HepG2 (cell line): ENCODE data around the gene ATRAID. TPM values are rescaled to one million over a fixed set of nuclear protein-coding genes. Genes with fewer than 3 reads are reported as not detected.

ENCODE experiments used
- BRD4 ChIP-seq: sonication (generic); formaldehyde crosslinking; IDR thresholded peaks from 2 replicates; pipeline ENCODE4 v1.4.0; 2020; ENCODE audit warnings: missing genetic modification reagents
- CENPX ChIP-seq: sonication (generic); formaldehyde crosslinking; IDR thresholded peaks from 2 replicates; pipeline ENCODE4 v1.9.0; 2021; ENCODE audit warnings: mild to moderate bottlenecking, missing genetic modification reagents, moderate library complexity
- DMAP1 ChIP-seq: IDR thresholded peaks from 2 replicates; pipeline ENCODE4 v1.6.1; 2016
- ELF1 ChIP-seq: sonication (generic); formaldehyde crosslinking; IDR thresholded peaks from 2 replicates; pipeline ENCODE4 v1.4.0; 2020; ENCODE audit warnings: missing genetic modification reagents
- JDP2 ChIP-seq: sonication (generic); formaldehyde crosslinking; IDR thresholded peaks from 2 replicates; pipeline ENCODE4 v1.8.1; 2022; ENCODE audit warnings: missing genetic modification reagents, borderline replicate concordance
- KLF12 ChIP-seq: sonication (generic); formaldehyde crosslinking; IDR thresholded peaks from 2 replicates; pipeline ENCODE4 v1.4.0; 2020; ENCODE audit warnings: missing genetic modification reagents, borderline replicate concordance
- NR2F1 ChIP-seq, 2 experiments: fragments of 450-650 bp in 1 of 2; formaldehyde crosslinking in 1 of 2; IDR thresholded peaks; 2 replicates each; pipeline versions ENCODE4 v1.5.0 to v1.6.1; 2016 to 2020; ENCODE audit warnings: mild to moderate bottlenecking in 1 of 2, missing compliant biosample characterization in 1 of 2, missing genetic modification reagents in 1 of 2, moderate library complexity in 1 of 2
- PCBP1 ChIP-seq: fragments of 200-400 bp; formaldehyde crosslinking; IDR thresholded peaks from 2 replicates; pipeline ENCODE4 v1.6.1; 2017; ENCODE audit warnings: mild to moderate bottlenecking, low read depth, low read length, borderline replicate concordance
- POLR2G ChIP-seq: fragments of 200-400 bp; formaldehyde crosslinking; IDR thresholded peaks from 2 replicates; pipeline ENCODE4 v1.6.1; 2018; ENCODE audit warnings: mild to moderate bottlenecking, low read depth, low read length, moderate library complexity
- PRPF4 ChIP-seq: fragments of 200-400 bp; formaldehyde crosslinking; IDR thresholded peaks from 2 replicates; pipeline ENCODE4 v1.6.1; 2016; ENCODE audit warnings: low read length, low read depth; ENCODE audit not compliant: poor library complexity, severe bottlenecking
- SMC3 ChIP-seq: IDR thresholded peaks from 2 replicates; pipeline ENCODE4 v1.6.1; 2011; ENCODE audit warnings: low read length, improper control_type of control experiment
- SMYD3 ChIP-seq: sonication (generic); formaldehyde crosslinking; IDR thresholded peaks from 2 replicates; pipeline ENCODE4 v1.8.1; 2023; ENCODE audit warnings: mild to moderate bottlenecking, missing genetic modification reagents
- SNRNP70 ChIP-seq: fragments of 200-400 bp; formaldehyde crosslinking; IDR thresholded peaks from 2 replicates; pipeline ENCODE4 v1.6.1; 2017; ENCODE audit warnings: mild to moderate bottlenecking, low read depth, low read length, moderate library complexity
- TRIM24 ChIP-seq: sonication (generic); formaldehyde crosslinking; IDR thresholded peaks from 2 replicates; pipeline ENCODE4 v1.8.0; 2022; ENCODE audit warnings: mild to moderate bottlenecking, missing genetic modification reagents
- WIZ ChIP-seq: sonication (generic); formaldehyde crosslinking; IDR thresholded peaks from 2 replicates; pipeline ENCODE4 v1.5.1; 2020; ENCODE audit warnings: mild to moderate bottlenecking, missing genetic modification reagents
- YEATS2 ChIP-seq: sonication (generic); formaldehyde crosslinking; IDR thresholded peaks from 2 replicates; pipeline ENCODE4 v1.4.0; 2020; ENCODE audit warnings: missing genetic modification reagents, borderline replicate concordance
- ZBTB8A ChIP-seq: sonication (generic); formaldehyde crosslinking; IDR thresholded peaks from 2 replicates; pipeline ENCODE4 v1.4.0; 2020; ENCODE audit warnings: mild to moderate bottlenecking, low read depth, missing genetic modification reagents, borderline replicate concordance
- ZFP36 ChIP-seq: fragments of 150-350 bp; IDR thresholded peaks from 2 replicates; pipeline ENCODE4 v1.6.1; 2018; ENCODE audit warnings: borderline replicate concordance, low read length, low read depth; ENCODE audit not compliant: partially characterized antibody
- ZNF101 ChIP-seq: sonication (generic); formaldehyde crosslinking; IDR thresholded peaks from 2 replicates; pipeline ENCODE4 v1.4.0; 2020; ENCODE audit warnings: mild to moderate bottlenecking, low read depth, missing genetic modification reagents, borderline replicate concordance
- ZNF121 ChIP-seq: sonication (generic); formaldehyde crosslinking; IDR thresholded peaks from 2 replicates; pipeline ENCODE4 v1.5.0; 2020; ENCODE audit warnings: mild to moderate bottlenecking, missing genetic modification reagents
- ZNF264 ChIP-seq: sonication (generic); formaldehyde crosslinking; IDR thresholded peaks from 2 replicates; pipeline ENCODE4 v1.4.0; 2020; ENCODE audit warnings: missing genetic modification reagents
- ZNF333 ChIP-seq: sonication (generic); formaldehyde crosslinking; IDR thresholded peaks from 2 replicates; pipeline ENCODE4 v1.4.0; 2020; ENCODE audit warnings: mild to moderate bottlenecking, missing genetic modification reagents, borderline replicate concordance
- ZNF432 ChIP-seq: sonication (generic); formaldehyde crosslinking; IDR thresholded peaks from 2 replicates; pipeline ENCODE4 v1.5.0; 2020; ENCODE audit warnings: missing genetic modification reagents, mild to moderate bottlenecking, borderline replicate concordance
- ZNF737 ChIP-seq: sonication (generic); formaldehyde crosslinking; IDR thresholded peaks from 2 replicates; pipeline ENCODE4 v1.5.0; 2020; ENCODE audit warnings: missing genetic modification reagents, mild to moderate bottlenecking, borderline replicate concordance
- ZSCAN31 ChIP-seq: sonication (generic); formaldehyde crosslinking; IDR thresholded peaks from 2 replicates; pipeline ENCODE4 v1.5.0; 2020; ENCODE audit warnings: low read depth, mild to moderate bottlenecking, missing genetic modification reagents
- polyA plus RNA-seq, 8 experiments: library from polyadenylated mRNA; depleted of rRNA in 3 of 8; stranded (reverse) in 7 of 8; unstranded in 1 of 8; fragments of >200 nt; fragmentation: Illumina TruSeq in 4 of 8; extraction: Trizol in 4 of 8; gene quantifications; 2 replicates each; pipeline versions ENCODE4 v1.2.1 to v1.2.3, GENCODE V29; 2011 to 2016; ENCODE audit warnings: low read depth in 4 of 8, missing spikeins in 1 of 8, mixed read lengths in 1 of 8; ENCODE audit not compliant: insufficient read depth in 1 of 8
- total RNA-seq, 5 experiments: library from RNA; depleted of rRNA; stranded (reverse); fragments of >200 nt; fragmentation: Illumina TruSeq; extraction: Trizol; gene quantifications; 2 replicates each; pipeline ENCODE4 v1.2.3, GENCODE V29; 2016; ENCODE audit warnings: low read depth in 1 of 5
- TF ChIP-seq, protein P1 (sequence below): sonication (generic); formaldehyde crosslinking; IDR thresholded peaks from 2 replicates; pipeline ENCODE4 v1.5.1; 2020; ENCODE audit warnings: missing genetic modification reagents, mild to moderate bottlenecking, borderline replicate concordance
- TF ChIP-seq, protein P2 (sequence below): fragments of 450-650 bp; IDR thresholded peaks from 2 replicates; pipeline ENCODE4 v1.6.1; 2016
- TF ChIP-seq, protein P3 (sequence below): sonication (generic); formaldehyde crosslinking; IDR thresholded peaks from 2 replicates; pipeline ENCODE4 v1.4.0; 2020; ENCODE audit warnings: missing genetic modification reagents, mild to moderate bottlenecking, borderline replicate concordance

Gene ATRAID
- total and polyA plus RNA-seq, 2 of the 13 experiments (the other 11 are each of a cell fraction or from before 2014, with no cell fraction given), result 207 to 382 TPM

DNA sequence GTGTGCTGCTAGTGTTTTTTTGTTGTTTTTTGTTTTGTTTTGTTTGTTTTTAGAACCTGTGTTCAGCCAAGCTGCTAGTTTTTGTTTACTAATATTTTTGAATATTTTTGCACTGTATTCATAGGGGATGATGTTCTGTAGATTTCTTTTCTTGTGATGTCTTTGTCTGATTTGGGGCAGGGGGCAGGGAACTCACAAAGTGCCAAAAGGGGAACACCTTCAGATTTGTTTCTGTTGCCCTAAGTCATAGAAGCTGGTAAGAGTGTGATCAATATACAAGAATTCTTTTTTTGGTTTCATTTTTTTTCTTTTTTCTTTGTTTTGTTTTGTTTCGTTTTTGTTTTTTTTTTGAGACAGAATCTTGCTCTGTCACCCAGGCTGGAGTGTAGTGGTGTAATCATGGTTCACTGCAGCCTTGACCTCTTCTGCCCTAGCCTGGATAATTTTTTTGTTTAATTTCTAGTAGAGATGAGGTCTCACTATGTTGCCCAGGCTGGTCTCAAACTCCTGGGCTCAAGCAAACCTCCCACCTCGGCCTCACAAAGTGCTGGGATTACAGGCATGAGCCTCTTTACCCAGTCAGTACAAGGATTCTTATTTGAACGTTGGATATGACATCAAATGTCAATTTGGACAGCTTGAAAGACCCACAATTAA, 32.4 kb upstream of the ATRAID start (continued):
- TF ChIP-seq PRPF4, result no peak
- no peak for TF ChIP-seq ZNF264 (CRISPR knock-in tag)
- TF ChIP-seq ZNF737 (CRISPR knock-in tag), result no peak
- TF ChIP-seq ZNF432 (CRISPR knock-in tag), result no peak
- no peak for TF ChIP-seq JDP2 (CRISPR knock-in tag)
- no peak for TF ChIP-seq PCBP1
- TF ChIP-seq DMAP1, result no peak
- peak; percentile 99 for TF ChIP-seq ZNF121 (CRISPR knock-in tag)
- peak; percentile 62 to 75; a peak in 3 of 4 replicates for TF ChIP-seq NR2F1 (CRISPR knock-in tag; IDR thresholded peaks at IDR 0.05)
- no peak for TF ChIP-seq ZSCAN31 (CRISPR knock-in tag)
- TF ChIP-seq, protein P1, sequence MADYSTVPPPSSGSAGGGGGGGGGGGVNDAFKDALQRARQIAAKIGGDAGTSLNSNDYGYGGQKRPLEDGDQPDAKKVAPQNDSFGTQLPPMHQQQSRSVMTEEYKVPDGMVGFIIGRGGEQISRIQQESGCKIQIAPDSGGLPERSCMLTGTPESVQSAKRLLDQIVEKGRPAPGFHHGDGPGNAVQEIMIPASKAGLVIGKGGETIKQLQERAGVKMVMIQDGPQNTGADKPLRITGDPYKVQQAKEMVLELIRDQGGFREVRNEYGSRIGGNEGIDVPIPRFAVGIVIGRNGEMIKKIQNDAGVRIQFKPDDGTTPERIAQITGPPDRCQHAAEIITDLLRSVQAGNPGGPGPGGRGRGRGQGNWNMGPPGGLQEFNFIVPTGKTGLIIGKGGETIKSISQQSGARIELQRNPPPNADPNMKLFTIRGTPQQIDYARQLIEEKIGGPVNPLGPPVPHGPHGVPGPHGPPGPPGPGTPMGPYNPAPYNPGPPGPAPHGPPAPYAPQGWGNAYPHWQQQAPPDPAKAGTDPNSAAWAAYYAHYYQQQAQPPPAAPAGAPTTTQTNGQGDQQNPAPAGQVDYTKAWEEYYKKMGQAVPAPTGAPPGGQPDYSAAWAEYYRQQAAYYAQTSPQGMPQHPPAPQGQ (CRISPR knock-in tag), result no peak
- TF ChIP-seq ZNF101 (CRISPR knock-in tag), result no peak
- TF ChIP-seq WIZ, result 0 out of 2 replicates have a peak, but pooled peaks have one; percentile 21
- 0 out of 2 replicates have a peak, but pooled peaks have one; percentile 10 for TF ChIP-seq ZBTB8A (CRISPR knock-in tag)
- TF ChIP-seq CENPX (CRISPR knock-in tag), result no peak
- TF ChIP-seq SNRNP70, result no peak
- TF ChIP-seq ELF1 (CRISPR knock-in tag), result no peak
- no peak for TF ChIP-seq BRD4
- no peak for TF ChIP-seq SMYD3 (CRISPR knock-in tag)
- TF ChIP-seq ZNF333, result no peak
- TF ChIP-seq KLF12 (CRISPR knock-in tag), result no peak
- no peak for TF ChIP-seq YEATS2 (CRISPR knock-in tag)
- TF ChIP-seq ZFP36, result no peak
- TF ChIP-seq, protein P2, sequence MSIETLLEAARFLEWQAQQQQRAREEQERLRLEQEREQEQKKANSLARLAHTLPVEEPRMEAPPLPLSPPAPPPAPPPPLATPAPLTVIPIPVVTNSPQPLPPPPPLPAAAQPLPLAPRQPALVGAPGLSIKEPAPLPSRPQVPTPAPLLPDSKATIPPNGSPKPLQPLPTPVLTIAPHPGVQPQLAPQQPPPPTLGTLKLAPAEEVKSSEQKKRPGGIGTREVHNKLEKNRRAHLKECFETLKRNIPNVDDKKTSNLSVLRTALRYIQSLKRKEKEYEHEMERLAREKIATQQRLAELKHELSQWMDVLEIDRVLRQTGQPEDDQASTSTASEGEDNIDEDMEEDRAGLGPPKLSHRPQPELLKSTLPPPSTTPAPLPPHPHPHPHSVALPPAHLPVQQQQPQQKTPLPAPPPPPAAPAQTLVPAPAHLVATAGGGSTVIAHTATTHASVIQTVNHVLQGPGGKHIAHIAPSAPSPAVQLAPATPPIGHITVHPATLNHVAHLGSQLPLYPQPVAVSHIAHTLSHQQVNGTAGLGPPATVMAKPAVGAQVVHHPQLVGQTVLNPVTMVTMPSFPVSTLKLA, result no peak
- no peak for TF ChIP-seq SMC3
- no peak for TF ChIP-seq POLR2G
- no peak for TF ChIP-seq TRIM24 (CRISPR knock-in tag)
- TF ChIP-seq, protein P3, sequence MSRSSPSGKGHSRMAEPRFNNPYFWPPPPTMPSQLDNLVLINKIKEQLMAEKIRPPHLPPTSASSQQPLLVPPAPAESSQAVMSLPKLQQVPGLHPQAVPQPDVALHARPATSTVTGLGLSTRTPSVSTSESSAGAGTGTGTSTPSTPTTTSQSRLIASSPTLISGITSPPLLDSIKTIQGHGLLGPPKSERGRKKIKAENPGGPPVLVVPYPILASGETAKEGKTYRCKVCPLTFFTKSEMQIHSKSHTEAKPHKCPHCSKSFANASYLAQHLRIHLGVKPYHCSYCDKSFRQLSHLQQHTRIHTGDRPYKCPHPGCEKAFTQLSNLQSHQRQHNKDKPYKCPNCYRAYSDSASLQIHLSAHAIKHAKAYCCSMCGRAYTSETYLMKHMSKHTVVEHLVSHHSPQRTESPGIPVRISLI (CRISPR knock-in tag), result peak; percentile 78
